ENCODE measurements around the gene TPST2.

TPST2 gene

DNA sequence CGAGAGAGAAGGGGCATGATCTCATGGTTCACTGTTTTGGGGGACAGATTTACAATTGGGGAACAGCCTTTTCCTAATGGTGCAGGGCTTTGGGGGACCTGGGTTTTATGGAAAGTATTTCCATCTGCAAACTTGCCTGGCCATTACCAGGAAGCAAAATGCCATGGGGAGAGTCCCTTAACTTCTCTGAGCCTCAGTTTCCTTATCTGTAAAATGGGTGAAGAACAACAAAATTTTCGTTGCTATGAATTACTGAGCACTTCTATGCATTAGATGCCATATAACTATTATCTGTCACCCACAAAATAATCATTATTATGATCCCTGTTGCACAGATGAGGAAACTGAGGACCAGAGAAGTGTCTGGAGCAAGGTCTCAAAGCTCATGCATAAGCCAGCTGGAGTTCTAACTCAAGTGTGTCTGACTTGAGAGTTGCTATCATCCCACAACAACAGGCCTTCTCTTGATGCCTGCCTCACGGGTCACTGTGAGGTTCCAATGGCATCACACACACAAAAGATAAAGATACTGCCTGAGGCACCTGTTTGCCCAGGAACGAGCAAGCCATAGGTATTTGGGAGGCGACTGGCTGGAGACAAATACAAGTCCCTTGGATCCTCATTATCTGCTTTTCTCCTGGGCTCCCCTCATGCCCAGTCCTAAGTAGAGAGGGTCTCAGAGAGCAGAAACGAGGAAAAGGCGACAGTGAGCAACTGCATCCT lies 15.8 kb downstream of the TPST2 start:
- Histone ChIP-seq H3K27ac (no peak overlapping the region), H3K4me1 (ENCODE audit: low read depth, poor library complexity, severe bottlenecking) (peaks cover 26% of the 10 kb centered on the region), H3K36me3 (ENCODE audit: insufficient read depth) (no peaks in the 10 kb centered on the region), H4K20me1 (ENCODE audit: insufficient read depth) (no peaks in the 10 kb centered on the region), H3K27me3 (ENCODE audit: insufficient read depth, low read depth) (no peaks in the 10 kb centered on the region), H3K79me2 (ENCODE audit: insufficient read depth, low read depth) (peaks cover 74% of the 10 kb centered on the region), H3K9ac (no peak overlapping the region), H3K4me3 (IDR thresholded peaks at IDR 0.05; ENCODE audit: insufficient read depth, low read depth, low read length) (no peak overlapping the region), H3K4me2 (no peak overlapping the region), H2AFZ (ENCODE audit: low read depth) (no peak overlapping the region)
- TF ChIP-seq, protein P1, sequence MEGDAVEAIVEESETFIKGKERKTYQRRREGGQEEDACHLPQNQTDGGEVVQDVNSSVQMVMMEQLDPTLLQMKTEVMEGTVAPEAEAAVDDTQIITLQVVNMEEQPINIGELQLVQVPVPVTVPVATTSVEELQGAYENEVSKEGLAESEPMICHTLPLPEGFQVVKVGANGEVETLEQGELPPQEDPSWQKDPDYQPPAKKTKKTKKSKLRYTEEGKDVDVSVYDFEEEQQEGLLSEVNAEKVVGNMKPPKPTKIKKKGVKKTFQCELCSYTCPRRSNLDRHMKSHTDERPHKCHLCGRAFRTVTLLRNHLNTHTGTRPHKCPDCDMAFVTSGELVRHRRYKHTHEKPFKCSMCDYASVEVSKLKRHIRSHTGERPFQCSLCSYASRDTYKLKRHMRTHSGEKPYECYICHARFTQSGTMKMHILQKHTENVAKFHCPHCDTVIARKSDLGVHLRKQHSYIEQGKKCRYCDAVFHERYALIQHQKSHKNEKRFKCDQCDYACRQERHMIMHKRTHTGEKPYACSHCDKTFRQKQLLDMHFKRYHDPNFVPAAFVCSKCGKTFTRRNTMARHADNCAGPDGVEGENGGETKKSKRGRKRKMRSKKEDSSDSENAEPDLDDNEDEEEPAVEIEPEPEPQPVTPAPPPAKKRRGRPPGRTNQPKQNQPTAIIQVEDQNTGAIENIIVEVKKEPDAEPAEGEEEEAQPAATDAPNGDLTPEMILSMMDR (conservative IDR thresholded peaks at IDR 0.05; ENCODE audit: low read depth, low read length), result no peak

GRCh38 chr22:26573026-26573662 lies 16.8 kb downstream of the TPST2 start:
- H3K79me2 ChIP-seq (ENCODE audit: insufficient read depth, low read depth), result peaks cover 72% of the 10 kb centered on the region
- H3K36me3 ChIP-seq (ENCODE audit: insufficient read depth), result no peaks in the 10 kb centered on the region
- peaks cover 23% of the 10 kb centered on the region for H3K4me1 ChIP-seq (ENCODE audit: low read depth, poor library complexity, severe bottlenecking)
- no peak overlapping the region for H3K4me2 ChIP-seq
- no peak overlapping the region for H3K27ac ChIP-seq
- no peak overlapping the region for H3K9ac ChIP-seq
- no peaks in the 10 kb centered on the region for H3K27me3 ChIP-seq (ENCODE audit: insufficient read depth, low read depth)
- TF ChIP-seq, protein P1 (conservative IDR thresholded peaks at IDR 0.05; ENCODE audit: low read depth, low read length), result no peak
- no peak overlapping the region for H3K4me3 ChIP-seq (IDR thresholded peaks at IDR 0.05; ENCODE audit: insufficient read depth, low read depth, low read length)
- no peak overlapping the region for H2AFZ ChIP-seq (ENCODE audit: low read depth)
- no peaks in the 10 kb centered on the region for H4K20me1 ChIP-seq (ENCODE audit: insufficient read depth)

- no peak overlapping the region for H2AFZ ChIP-seq (ENCODE audit: low read depth)
- no peak overlapping the region for H3K4me2 ChIP-seq
- no peaks in the 10 kb centered on the region; the same call in 1 of the 2 replicates for H4K20me1 ChIP-seq (ENCODE audit: insufficient read depth)
- H3K27ac ChIP-seq, result no peak overlapping the region
- H3K9ac ChIP-seq, result no peak overlapping the region
- no peak overlapping the region for H3K4me3 ChIP-seq (IDR thresholded peaks at IDR 0.05; ENCODE audit: insufficient read depth, low read depth, low read length)
- TF ChIP-seq, protein P1 (conservative IDR thresholded peaks at IDR 0.05; ENCODE audit: low read depth, low read length), result no peak
- H3K27me3 ChIP-seq (ENCODE audit: insufficient read depth, low read depth), result no peaks in the 10 kb centered on the region
- peaks cover 34% of the 10 kb centered on the region for H3K4me1 ChIP-seq (ENCODE audit: low read depth, poor library complexity, severe bottlenecking)
- H3K79me2 ChIP-seq (ENCODE audit: insufficient read depth, low read depth), result peaks cover 83% of the 10 kb centered on the region
- 0 out of 2 replicates have a peak, but pooled peaks cover 4% of the 10 kb centered on the region for H3K36me3 ChIP-seq (ENCODE audit: insufficient read depth)
These were observed 18.9 kb downstream of the TPST2 start for GRCh38 chr22:26570864-26571525.

GRCh38 chr22:26570115-26570514 lies 19.8 kb downstream of the TPST2 start:
- 0 out of 2 replicates have a peak, but pooled peaks cover 4% of the 10 kb centered on the region for H3K36me3 ChIP-seq (ENCODE audit: insufficient read depth)
- H2AFZ ChIP-seq (ENCODE audit: low read depth), result no peak overlapping the region
- H3K4me2 ChIP-seq, result no peak overlapping the region
- H3K9ac ChIP-seq, result no peak overlapping the region
- peaks cover 82% of the 10 kb centered on the region for H3K79me2 ChIP-seq (ENCODE audit: insufficient read depth, low read depth)
- H3K4me3 ChIP-seq (IDR thresholded peaks at IDR 0.05; ENCODE audit: insufficient read depth, low read depth, low read length), result no peak overlapping the region
- no peaks in the 10 kb centered on the region; the same call in 1 of the 2 replicates for H4K20me1 ChIP-seq (ENCODE audit: insufficient read depth)
- TF ChIP-seq, protein P1 (conservative IDR thresholded peaks at IDR 0.05; ENCODE audit: low read depth, low read length), result no peak
- no peak overlapping the region for H3K27ac ChIP-seq
- peaks cover 43% of the 10 kb centered on the region for H3K4me1 ChIP-seq (ENCODE audit: low read depth, poor library complexity, severe bottlenecking)
- H3K27me3 ChIP-seq (ENCODE audit: insufficient read depth, low read depth), result no peaks in the 10 kb centered on the region
